GM23338 (cell line): ENCODE data around the gene XAGE1B.
"Not testable (repeated sequence)": the region's sequence is repeated elsewhere in the genome, so short reads cannot be mapped to it uniquely, and the experiment has no call there.

Experiments
- EZH2 ChIP-seq: fragments of 200-600 bp; sonication (generic); IDR thresholded peaks from one replicate; pipeline ENCODE4 v1.8.0; 2017; ENCODE audit warnings: antibody characterized with exemption, mild to moderate bottlenecking, low read depth; ENCODE audit not compliant: unreplicated experiment
- TF ChIP-seq, protein P1 (sequence below), 2 experiments: fragments of 200-600 bp in 1 of 2; sonication (generic) in 1 of 2; conservative IDR thresholded peaks; 2 replicates each; pipeline versions ENCODE4 v1.5.1 to v1.6.1; 2016 to 2017; ENCODE audit warnings: antibody characterized with exemption in 2 of 2, low read depth in 2 of 2, mild to moderate bottlenecking in 2 of 2, moderate library complexity in 1 of 2

DNA sequence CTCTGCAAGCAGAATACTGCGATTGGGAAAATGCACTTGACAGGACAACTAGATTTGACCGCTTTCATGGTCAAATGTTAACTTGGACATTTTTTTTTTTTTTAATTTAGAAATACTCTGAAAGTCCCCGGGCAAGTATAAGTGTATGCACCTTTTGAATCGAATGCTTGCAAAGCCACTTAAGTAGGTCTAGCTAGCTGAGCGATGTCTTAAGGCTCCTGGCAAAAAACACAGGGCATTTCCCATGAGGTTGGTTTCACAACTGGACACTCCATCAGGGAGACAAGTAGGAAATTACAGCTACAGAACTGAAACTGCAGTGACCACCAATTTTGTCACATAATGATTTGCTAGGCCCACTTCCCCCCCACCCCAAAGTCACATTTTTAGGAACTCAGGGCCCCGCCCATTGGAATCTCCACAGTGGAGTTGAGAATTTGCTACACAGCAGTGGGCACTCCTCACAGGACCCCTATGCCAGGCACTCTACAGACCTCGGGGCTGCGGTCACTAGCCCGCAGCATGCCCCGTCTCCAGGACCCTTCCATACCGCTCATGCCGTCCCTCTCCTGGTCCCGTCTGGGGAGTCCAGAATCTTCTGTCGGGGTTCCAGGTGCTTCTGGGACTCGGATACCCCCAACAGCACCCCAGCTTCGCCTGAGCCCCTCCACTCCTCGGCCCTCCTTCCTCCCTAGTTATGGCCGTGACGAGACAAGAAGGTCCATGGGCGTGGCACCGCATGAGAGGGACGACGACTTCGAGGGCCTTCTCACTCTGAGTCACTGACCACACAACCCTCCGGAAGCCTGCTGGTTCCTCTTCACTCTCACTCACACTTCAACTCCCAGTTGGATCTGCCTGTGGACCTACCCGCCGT, 515 bp downstream of the XAGE1B start:
- TF ChIP-seq EZH2 = not testable (repeated sequence)
- TF ChIP-seq, protein P1, sequence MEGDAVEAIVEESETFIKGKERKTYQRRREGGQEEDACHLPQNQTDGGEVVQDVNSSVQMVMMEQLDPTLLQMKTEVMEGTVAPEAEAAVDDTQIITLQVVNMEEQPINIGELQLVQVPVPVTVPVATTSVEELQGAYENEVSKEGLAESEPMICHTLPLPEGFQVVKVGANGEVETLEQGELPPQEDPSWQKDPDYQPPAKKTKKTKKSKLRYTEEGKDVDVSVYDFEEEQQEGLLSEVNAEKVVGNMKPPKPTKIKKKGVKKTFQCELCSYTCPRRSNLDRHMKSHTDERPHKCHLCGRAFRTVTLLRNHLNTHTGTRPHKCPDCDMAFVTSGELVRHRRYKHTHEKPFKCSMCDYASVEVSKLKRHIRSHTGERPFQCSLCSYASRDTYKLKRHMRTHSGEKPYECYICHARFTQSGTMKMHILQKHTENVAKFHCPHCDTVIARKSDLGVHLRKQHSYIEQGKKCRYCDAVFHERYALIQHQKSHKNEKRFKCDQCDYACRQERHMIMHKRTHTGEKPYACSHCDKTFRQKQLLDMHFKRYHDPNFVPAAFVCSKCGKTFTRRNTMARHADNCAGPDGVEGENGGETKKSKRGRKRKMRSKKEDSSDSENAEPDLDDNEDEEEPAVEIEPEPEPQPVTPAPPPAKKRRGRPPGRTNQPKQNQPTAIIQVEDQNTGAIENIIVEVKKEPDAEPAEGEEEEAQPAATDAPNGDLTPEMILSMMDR (conservative IDR thresholded peaks at IDR 0.05; ENCODE audit: low read depth in 2 of 2) = not testable (repeated sequence)
